HFF-Myc (cell line): ENCODE data around the gene CASKIN2.

ENCODE experiments used
- DNase-seq: peaks from one replicate; pipeline ENCODE4 v3.0.0-alpha.2; 2011; ENCODE audit warnings: low read depth; ENCODE audit errors: extremely low read depth
- H3K4me3 ChIP-seq: replicated peaks from 2 replicates; pipeline ENCODE4 v1.5.1; 2011; ENCODE audit warnings: low read depth, mild to moderate bottlenecking, control low read depth, low read length
- TF ChIP-seq, protein P1 (sequence below): IDR thresholded peaks from 2 replicates; pipeline ENCODE4 v1.5.1; 2012; ENCODE audit warnings: mild to moderate bottlenecking, low read depth, low read length, control low read depth; ENCODE audit errors: missing control alignments

Gene CASKIN2

DNA sequence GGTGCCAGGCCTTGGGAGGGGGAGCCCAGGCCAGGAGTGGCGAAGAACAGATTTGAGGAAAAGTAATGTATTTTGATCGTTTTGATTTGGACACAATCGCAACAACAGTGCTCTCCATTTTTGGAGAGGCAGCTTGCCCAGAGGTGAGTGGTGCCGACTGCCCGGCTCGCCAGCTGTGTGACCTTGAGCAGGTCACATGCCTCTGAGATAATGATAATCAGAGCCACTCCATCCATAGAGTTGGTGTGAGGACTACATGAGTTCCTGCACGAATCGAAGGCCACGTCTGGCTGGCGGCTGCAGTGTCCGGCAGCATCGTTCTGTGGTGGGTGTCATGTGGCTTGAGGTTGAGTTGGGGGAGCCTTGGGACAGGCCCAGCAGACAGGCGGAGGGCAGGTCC lies 30.8 kb upstream of the CASKIN2 start:
- TF ChIP-seq, protein P1, sequence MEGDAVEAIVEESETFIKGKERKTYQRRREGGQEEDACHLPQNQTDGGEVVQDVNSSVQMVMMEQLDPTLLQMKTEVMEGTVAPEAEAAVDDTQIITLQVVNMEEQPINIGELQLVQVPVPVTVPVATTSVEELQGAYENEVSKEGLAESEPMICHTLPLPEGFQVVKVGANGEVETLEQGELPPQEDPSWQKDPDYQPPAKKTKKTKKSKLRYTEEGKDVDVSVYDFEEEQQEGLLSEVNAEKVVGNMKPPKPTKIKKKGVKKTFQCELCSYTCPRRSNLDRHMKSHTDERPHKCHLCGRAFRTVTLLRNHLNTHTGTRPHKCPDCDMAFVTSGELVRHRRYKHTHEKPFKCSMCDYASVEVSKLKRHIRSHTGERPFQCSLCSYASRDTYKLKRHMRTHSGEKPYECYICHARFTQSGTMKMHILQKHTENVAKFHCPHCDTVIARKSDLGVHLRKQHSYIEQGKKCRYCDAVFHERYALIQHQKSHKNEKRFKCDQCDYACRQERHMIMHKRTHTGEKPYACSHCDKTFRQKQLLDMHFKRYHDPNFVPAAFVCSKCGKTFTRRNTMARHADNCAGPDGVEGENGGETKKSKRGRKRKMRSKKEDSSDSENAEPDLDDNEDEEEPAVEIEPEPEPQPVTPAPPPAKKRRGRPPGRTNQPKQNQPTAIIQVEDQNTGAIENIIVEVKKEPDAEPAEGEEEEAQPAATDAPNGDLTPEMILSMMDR: no peak
- no peak overlapping the region for H3K4me3 ChIP-seq
- DNase-seq: no peak

DNA sequence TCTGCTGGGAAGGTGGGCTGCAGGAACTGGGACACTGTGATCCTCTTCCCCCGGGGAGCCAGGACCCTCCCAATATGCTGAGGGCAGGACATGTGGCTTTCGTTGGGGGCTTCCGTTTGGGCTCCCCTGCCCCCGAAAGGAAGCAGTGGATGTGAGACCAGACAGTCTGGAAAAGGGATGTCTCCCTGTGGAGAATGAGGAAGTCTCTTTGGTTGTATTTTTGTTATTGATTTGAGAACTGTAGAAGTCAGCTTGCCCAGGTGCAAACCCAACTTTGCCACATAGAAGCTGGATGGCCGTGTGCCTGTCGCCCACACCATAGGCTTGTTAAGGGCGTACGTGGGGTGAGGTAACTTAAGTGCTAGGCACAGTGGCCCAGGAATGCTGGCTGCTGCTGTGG lies 28.9 kb upstream of the CASKIN2 start:
- TF ChIP-seq, protein P1: no peak
- no peak overlapping the region for H3K4me3 ChIP-seq
- no peak for DNase-seq

DNA sequence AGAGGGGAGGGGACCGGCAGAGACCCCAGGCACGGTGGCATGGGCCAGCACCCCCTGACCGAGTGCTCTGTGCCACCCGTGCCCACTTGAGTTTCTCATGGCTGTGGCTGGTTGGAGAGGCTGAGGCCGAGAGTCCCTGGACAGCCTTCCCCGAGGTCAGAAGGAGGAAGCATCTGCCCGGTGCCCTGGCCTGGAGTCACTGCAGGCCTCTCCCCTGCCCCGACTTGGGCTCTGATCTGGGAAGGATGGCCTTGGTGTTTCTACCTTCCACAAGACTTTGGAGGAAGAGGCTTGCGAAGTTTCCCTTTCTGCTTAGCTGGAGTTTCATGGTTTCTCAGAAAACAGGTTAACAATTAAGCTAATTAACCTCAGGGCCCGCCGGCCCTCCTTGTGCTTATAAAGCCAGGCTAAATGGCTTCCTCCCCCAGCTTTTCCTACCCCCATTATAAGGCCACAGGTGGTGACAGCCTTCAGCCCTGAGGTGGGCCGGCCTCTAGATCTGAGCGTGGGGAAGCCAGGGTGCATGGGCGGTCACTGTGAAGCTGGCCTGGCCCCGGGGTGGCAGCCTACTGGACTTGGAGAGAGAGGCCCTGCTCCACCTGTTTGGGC lies 27.5 kb upstream of the CASKIN2 start:
- TF ChIP-seq, protein P1: no peak
- no peak for DNase-seq
- no peak overlapping the region for H3K4me3 ChIP-seq

DNA sequence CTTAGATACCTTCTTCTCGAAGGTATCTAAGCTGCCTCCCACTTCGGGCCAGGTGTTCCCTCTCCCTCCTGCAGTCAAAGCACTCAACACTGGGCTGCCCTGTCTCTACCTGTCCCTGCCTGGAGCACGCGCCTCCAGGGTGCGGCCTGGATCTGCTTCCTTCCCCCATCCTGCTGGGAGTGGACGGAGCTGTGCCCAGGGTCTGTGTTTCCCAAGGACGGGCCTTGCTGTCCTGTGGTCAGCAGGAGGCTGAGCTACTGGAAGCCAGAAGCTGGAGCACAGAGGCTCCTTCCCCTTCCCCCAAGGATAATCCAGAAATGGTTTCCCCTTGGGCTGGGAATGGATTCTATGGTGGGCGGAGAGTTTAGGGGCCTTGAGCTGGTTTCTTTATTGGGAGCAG lies 26.9 kb upstream of the CASKIN2 start:
- TF ChIP-seq, protein P1: no peak
- no peak for DNase-seq
- no peak overlapping the region for H3K4me3 ChIP-seq

DNA sequence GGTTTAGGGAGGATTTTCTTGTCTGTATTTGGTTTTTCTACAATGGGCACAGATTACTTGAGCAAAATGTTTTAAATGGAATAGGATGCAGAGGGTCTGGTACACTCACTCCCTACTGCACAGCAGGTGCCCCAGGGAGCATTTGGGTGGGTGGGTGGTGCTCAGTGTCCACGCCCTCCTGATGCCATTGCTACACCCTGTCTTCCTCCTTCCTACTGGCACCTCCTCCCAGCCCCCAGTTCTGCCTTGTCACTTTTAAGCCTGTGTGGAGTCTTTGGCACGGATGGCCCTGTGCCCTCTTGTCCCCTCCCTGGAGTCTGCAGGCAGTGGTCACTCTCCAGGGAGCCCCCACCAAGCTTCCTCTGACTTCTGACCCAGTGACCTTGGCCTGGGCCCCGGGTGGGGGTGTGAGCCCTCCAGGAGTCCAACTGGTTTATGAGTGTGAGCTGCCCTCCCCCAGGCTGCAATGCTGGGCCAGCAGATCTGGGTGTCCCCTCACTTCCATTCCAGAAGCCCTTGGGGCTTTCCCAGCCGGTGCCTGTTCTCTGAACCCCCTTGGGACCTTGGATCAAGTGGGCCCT lies 25.7 kb upstream of the CASKIN2 start:
- no peak for DNase-seq
- TF ChIP-seq, protein P1: no peak
- no peak overlapping the region for H3K4me3 ChIP-seq

DNA sequence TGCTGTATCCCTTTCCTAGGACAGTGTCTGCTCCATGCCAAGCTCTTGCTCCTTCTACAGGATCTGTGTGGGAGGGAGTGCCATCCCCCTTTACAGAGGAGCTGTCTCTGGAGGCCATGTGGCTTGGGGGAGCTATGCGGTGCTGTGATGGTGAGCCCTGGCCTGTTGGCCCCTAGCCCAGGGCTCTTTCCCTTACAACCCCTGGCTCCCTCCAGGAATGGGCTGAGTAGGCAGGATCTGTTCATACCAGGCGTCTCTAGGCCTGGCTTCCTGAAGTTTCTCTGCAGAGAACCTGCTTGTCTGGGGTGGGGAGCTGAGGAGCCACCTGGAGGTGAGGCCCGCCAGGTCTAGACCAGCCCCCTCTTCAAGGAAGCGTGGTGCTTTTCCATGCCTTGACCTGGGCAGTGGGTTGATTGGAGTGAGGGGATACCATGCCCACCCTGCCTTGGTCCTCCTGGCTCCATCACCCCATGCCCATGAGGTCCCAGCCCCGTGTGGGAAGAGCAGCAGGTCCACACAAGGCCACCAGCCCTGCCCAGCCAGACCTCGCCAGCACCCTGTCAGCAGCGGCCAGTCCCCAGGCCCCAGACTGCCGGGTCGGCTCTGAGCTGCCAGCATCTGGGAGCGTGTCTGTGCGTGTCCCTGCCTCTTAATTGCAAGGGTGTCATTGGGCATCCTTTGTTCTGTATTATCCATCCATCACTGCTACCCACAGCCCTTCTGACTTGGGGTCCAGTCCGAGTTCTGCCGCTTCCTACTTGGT lies 24.8 kb upstream of the CASKIN2 start:
- TF ChIP-seq, protein P1: no peak
- H3K4me3 ChIP-seq: no peak overlapping the region

More for the DNA sequence above, 24.8 kb upstream of the CASKIN2 start:
- DNase-seq: no peak
